Activated naive CD8-positive, alpha-beta T cell treated with anti-CD3 and anti-CD28 coated beads, Interleukin-2, amount 50 U/mL, for 24 hours (primary cell): ENCODE data around the gene DNAJC5.

ENCODE experiments used
- ATAC-seq: fragments of 150-1000 bp; cut with Tn5 transposase; one replicate; pipeline ENCODE4 v1.10.0; 2021
- DNase-seq: peaks from one replicate; pipeline ENCODE4 v3.0.0; 2021
- H3K27ac Mint-ChIP-seq: one replicate; pipeline ENCODE4 v1.8.0; 2021; ENCODE audit warnings: mild to moderate bottlenecking, mixed read lengths
- H3K27me3 Mint-ChIP-seq: one replicate; pipeline ENCODE4 v1.8.0; 2021; ENCODE audit warnings: mixed read lengths
- H3K36me3 Mint-ChIP-seq: one replicate; pipeline ENCODE4 v1.8.0; 2021; ENCODE audit warnings: low read depth, mixed read lengths
- H3K4me1 Mint-ChIP-seq: one replicate; pipeline ENCODE4 v1.8.0; 2021; ENCODE audit warnings: mixed read lengths
- H3K4me3 Mint-ChIP-seq: one replicate; pipeline ENCODE4 v1.8.0; 2021; ENCODE audit warnings: mild to moderate bottlenecking, moderate library complexity, mixed read lengths
- H3K9me3 Mint-ChIP-seq: one replicate; pipeline ENCODE4 v1.8.0; 2021; ENCODE audit warnings: mixed read lengths

Gene DNAJC5

DNA sequence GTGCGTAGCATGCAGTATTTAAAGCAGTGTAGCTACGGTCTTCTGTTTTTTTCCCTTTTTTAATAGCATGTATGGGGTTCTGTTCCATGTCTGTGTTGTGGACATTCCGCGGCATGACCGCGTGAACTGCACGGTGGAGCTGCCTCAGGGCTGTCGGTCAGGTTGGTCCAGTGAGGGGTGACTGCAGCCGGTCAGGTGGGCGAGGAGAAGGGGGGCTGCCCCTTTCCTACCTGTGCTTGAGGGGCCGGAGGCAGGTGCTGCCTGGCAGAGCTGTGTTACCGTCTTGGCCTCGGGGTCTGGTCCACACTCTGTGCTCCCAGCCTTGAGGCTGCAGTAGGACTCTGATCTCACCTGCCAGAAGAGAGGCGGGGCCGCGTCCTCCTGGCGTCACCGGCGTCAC lies 36.8 kb downstream of the DNAJC5 start:
- Mint-ChIP-seq H3K36me3 (peaks cover 34% of the 10 kb centered on the region), H3K27me3 (no peaks in the 10 kb centered on the region), H3K27ac (no peak overlapping the region), H3K4me1 (no peaks in the 10 kb centered on the region), H3K9me3 (no peaks in the 10 kb centered on the region), H3K4me3 (no peak overlapping the region)
- DNase-seq (no peak), ATAC-seq (no peak)

DNA sequence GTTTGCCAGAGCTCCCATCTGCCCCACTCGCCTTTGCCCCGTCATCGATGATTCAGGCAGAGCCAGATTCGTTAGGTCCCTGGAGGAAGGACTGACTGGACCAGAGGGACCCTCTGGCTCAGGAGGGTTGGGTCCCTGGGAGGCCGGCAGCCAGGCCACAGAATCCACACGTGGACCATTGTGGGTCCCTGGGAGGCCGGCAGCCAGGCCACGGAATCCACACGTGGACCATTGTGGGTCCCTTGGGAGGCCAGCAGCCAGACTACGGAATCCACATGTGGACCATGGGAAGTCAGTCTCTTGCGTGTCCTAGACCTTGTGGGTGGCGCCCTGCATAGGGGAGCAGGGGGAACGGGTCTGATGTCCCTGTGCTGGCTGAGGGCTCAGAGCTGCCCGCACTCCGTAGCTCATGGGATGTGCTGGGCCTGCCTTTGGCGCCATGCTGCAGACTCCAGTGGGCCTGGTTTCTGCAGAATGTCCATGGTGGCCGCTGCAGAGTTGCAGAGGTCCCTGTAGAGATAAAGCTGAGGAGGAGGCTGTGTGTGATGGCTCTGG lies 37.8 kb downstream of the DNAJC5 start:
- H3K36me3 Mint-ChIP-seq: peaks cover 32% of the 10 kb centered on the region
- ATAC-seq (no peak), DNase-seq (no peak)
- H3K4me3 Mint-ChIP-seq: no peak overlapping the region
- H3K9me3 Mint-ChIP-seq: no peaks in the 10 kb centered on the region
- no peak overlapping the region for H3K27ac Mint-ChIP-seq
- H3K27me3 Mint-ChIP-seq: no peaks in the 10 kb centered on the region
- peaks cover 2% of the 10 kb centered on the region for H3K4me1 Mint-ChIP-seq

DNA sequence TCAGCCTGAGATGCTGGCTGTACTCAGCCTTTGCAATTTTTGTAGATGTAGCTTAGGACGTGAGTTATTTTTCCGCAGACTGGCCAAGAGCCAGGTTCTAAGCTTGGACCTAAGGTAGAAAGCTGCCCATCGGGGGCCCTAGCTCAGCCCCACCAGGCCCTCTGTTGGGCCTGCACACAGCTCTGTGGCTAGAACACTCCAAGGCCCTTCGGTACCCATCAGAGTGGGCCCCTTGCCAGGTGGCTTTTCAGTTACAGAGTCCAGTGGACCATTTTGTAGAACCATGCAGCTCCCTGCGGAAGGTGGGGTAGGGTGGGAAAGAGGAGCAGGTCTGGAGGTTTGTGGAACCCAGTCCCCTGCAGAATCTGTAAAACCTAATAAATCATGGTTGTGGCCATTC lies 38.7 kb downstream of the DNAJC5 start:
- no peak for ATAC-seq
- no peak for DNase-seq
- Mint-ChIP-seq H3K4me3 (no peak overlapping the region), H3K4me1 (peaks cover 2% of the 10 kb centered on the region), H3K27ac (no peak overlapping the region), H3K9me3 (no peaks in the 10 kb centered on the region), H3K36me3 (peaks cover 26% of the 10 kb centered on the region), H3K27me3 (no peaks in the 10 kb centered on the region)

DNA sequence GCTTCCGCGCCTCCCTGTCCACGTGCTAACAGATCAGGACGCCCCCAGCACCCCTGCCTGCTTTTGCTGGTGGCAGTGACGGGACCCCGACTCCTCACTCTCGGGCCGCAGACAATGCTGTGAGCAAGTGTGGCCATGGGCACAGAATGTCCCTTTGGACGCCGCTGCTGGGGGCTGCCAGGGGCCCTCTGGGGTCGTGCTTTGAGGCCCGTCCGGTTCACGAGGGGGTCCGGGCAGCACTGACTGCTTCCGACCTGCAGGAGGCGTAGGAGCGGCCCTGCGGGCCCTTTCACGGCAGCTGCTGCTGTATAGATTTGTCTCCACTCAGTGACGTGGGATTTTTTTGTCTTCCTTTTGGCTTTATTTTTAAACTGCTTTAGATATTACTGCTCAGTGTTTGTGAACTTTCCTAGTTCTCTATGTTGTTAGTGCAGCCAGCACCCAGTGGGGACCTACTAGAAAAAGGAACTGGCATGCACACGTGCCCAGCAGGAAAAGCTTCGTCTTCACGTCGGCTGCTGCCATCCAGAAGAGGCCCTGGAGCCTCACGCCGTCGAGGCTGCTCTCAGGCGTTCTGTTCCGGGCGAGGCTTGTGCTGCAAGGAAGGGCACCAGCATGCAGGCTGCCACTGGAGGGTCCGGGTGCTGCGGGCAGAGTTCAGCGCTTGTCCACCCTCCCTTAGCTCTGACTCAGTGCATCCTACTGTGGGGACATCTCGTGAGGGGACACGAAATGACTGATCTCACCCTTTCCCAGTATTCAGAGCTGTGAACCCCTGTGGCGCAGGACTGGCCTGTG lies 39.5 kb downstream of the DNAJC5 start:
- Mint-ChIP-seq H3K27ac (no peak overlapping the region), H3K27me3 (no peaks in the 10 kb centered on the region), H3K36me3 (peaks cover 21% of the 10 kb centered on the region), H3K4me3 (no peak overlapping the region), H3K9me3 (no peaks in the 10 kb centered on the region), H3K4me1 (peaks cover 2% of the 10 kb centered on the region)
- no peak for ATAC-seq
- DNase-seq: no peak

DNA sequence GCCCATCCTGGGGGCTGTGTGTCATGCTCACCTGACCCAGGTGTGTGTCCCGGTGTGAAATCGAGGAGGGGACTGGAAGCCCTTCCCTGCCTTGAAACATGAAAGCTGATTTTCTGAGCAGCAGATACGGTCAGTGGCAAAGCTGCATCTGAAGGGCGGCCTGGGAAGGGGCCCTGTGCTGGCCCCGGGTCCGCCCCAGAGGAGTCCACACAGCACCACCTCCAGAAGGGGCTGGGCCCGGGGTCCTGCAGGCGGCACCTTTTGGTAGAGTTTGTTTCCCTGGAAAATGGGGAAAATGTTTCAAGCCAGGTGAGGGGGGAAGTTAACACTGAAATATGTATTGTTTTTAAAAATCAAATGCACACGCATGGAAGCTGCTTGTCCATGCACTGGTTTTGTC lies 40.5 kb downstream of the DNAJC5 start:
- no peak for ATAC-seq
- no peak for DNase-seq
- H3K4me1 Mint-ChIP-seq: peaks cover 2% of the 10 kb centered on the region
- H3K27ac Mint-ChIP-seq: no peak overlapping the region
- H3K36me3 Mint-ChIP-seq: peaks cover 18% of the 10 kb centered on the region
- H3K27me3 Mint-ChIP-seq: no peaks in the 10 kb centered on the region
- no peaks in the 10 kb centered on the region for H3K9me3 Mint-ChIP-seq
- H3K4me3 Mint-ChIP-seq: no peak overlapping the region

DNA sequence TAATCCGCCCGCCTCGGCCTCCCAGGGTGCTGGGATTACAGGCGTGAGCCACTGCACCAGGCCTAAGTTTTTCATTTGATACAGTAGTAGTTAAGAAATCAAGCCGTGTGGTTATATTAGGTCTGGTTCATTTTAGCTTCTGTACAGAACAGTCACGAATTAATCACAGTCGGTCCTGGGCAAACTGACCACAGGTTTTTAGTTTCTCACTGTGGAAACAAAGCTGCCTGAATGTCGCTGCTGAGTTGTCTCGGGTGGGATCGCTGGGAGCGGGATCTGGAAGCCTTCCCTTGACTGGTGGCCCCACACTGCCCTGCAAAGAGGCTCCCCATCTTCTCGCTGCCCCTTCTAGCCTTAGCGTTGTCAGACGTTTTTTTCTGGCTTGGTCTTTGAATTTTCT lies 42.7 kb downstream of the DNAJC5 start:
- Mint-ChIP-seq H3K27me3 (no peaks in the 10 kb centered on the region), H3K9me3 (no peaks in the 10 kb centered on the region), H3K27ac (no peak overlapping the region), H3K4me1 (peaks cover 12% of the 10 kb centered on the region), H3K36me3 (peaks cover 8% of the 10 kb centered on the region), H3K4me3 (no peak overlapping the region)
- DNase-seq (no peak), ATAC-seq (no peak)

DNA sequence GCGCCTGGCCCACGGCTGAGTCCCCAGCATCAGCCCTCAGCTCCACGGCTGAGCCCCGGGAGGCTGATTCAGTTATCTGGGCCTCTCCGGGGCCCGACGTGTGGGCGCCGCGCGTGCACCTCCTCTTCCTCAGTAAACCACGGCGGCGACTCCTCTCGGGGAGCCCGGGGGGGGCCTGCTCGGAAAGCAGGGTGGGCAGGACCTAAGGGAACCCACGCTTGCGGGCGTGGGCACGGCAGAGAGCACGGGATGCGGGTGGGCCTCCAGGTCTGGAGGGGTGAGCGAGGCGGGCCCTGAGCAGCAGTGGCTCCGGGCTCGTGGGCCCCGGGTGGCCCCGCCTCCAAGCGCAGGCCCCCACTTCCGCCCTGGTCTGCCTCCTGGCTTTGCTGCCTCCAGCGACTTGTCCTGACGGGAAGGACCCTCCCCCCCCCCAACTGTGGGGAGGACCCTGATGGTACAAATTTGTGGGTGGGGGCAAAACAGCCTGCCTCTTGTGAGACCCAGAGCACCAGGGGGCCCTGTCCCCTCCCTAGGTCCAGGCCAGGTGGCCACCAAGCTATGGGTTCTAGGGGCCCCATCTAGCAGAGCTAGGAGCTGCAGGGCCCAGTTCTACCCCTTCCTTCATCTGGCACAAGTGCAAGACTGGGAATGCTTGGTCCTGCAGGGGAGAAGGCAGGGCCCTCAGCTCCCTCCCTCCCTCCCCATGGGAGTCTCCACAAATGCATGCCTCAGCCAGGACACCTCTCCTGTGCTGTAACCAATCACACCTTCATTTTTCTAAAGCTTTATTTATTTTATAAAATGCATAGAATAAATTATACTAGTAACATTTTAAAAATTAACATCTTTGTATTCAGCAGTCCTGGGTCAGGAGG lies 44.4 kb downstream of the DNAJC5 start:
- Mint-ChIP-seq H3K36me3 (peaks cover 8% of the 10 kb centered on the region), H3K27me3 (no peaks in the 10 kb centered on the region), H3K4me3 (no peak overlapping the region), H3K4me1 (peaks cover 12% of the 10 kb centered on the region), H3K27ac (no peak overlapping the region), H3K9me3 (no peaks in the 10 kb centered on the region)
- no peak for DNase-seq
- no peak for ATAC-seq

DNA sequence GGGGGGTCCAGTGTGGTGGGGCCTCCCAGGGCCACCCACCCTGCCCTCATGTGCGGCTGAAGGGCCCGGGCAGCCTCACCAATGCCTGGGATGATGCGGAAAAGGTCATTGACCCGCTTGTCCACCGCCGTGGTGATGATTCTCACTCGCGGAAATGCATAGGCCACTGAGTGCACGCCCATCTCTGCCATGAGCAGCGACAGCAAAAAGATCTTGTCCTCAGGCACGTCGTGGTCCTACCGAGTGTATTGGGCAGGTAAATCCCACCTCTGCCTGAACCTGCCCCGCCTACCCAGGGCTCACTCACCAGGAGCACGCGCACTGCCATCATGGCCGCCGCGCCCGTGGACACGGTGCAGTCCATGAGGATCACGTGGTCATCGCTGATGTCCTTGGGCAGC lies 45.1 kb downstream of the DNAJC5 start:
- Mint-ChIP-seq H3K36me3 (peaks cover 8% of the 10 kb centered on the region), H3K4me3 (no peak overlapping the region), H3K4me1 (peaks cover 12% of the 10 kb centered on the region)

DNA sequence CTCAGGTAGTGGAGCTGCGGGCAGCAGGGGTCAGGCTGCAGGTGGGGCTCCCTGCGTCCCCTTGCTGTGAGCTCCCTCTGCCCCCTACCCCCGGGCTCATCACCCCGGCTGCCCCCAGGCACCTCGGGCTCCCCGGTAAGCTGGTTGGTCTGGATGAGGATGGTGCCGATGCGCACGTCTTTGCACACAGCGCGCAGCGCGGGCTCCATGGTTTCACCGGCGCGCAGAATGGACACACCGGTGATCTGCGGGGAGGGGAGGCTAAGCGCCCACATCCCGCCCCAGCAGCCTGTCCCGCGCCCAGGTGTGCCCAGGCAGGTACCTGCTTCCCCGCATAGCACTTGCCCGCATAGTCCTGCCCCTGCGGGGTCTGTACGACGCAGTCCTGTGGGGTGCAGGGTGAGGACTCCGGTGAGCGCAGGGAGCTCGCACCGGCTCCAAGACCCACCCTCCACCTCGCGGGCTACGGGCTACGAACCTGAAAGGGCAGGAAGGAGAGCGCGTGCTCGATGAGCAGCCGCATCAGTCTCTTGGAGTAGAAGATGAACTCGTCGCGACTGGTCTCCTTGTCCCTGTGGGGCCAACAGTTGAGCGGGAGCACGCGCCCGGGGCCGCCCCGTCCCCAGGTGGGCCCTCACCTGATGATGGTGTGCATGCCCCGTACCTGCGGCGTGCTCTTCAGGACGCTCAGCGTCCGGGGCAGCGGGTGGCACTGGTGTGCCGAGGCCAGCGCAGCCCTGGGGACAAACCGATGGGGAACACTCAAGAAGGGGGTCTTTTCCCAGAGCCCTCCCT lies 45.7 kb downstream of the DNAJC5 start:
- Mint-ChIP-seq H3K4me3 (no peak overlapping the region), H3K36me3 (peaks cover 9% of the 10 kb centered on the region)
- no peak for DNase-seq

More for the DNA sequence above, 45.1 kb downstream of the DNAJC5 start:
- DNase-seq (no peak), ATAC-seq (no peak)
- Mint-ChIP-seq H3K9me3 (no peaks in the 10 kb centered on the region), H3K27ac (no peak overlapping the region), H3K27me3 (no peaks in the 10 kb centered on the region)

DNA sequence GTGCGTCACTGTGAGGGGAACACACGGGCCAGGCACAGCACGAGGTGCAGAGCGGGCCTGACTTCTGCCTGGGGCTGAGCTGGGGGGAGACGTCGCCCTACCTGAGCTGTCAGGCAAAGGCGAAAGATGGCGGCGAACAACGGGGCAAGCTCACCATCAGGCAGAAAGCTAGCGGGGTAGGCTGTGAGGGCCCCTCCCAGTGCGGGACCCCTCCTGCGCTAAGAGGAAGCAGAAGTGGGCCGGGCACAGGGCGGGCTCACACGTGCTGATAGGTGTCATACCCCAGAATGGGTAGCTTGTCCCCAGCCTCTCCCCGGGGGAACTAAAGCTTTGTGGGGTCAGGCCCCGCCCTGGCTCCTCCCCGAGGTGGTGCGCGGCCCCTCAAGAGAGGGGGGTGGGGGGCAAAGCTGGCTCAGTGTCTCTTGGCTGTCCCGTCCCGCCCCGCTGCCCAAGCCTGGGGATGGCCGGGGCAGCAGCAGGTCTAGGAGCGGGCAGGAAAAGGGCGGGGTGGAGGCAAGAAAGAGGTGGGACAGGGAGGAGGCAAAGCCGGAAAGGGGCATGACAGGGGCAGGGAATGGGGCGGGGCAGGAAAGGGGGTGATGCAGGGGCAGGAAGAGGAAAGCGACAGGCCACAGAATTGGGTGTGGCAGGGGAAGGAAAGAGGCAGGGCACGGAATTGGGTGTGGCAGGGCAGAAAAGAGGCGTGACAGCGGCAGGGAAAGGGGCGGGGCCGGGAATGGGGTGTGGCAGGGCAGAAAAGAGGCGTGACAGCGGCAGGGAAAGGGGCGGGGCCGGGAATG lies 46.6 kb downstream of the DNAJC5 start:
- no peaks in the 10 kb centered on the region for H3K27me3 Mint-ChIP-seq
- DNase-seq (peak; percentile 80), ATAC-seq (peak; percentile 67)
- no peak overlapping the region for H3K4me3 Mint-ChIP-seq
- H3K4me1 Mint-ChIP-seq: peaks cover 12% of the 10 kb centered on the region
- H3K27ac Mint-ChIP-seq: no peak overlapping the region
- peaks cover 4% of the 10 kb centered on the region for H3K36me3 Mint-ChIP-seq
- no peaks in the 10 kb centered on the region for H3K9me3 Mint-ChIP-seq

More for the DNA sequence above, 45.7 kb downstream of the DNAJC5 start:
- no peak for ATAC-seq
- no peak overlapping the region for H3K27ac Mint-ChIP-seq
- H3K4me1 Mint-ChIP-seq: peaks cover 12% of the 10 kb centered on the region
- no peaks in the 10 kb centered on the region for H3K27me3 Mint-ChIP-seq
- H3K9me3 Mint-ChIP-seq: no peaks in the 10 kb centered on the region

DNA sequence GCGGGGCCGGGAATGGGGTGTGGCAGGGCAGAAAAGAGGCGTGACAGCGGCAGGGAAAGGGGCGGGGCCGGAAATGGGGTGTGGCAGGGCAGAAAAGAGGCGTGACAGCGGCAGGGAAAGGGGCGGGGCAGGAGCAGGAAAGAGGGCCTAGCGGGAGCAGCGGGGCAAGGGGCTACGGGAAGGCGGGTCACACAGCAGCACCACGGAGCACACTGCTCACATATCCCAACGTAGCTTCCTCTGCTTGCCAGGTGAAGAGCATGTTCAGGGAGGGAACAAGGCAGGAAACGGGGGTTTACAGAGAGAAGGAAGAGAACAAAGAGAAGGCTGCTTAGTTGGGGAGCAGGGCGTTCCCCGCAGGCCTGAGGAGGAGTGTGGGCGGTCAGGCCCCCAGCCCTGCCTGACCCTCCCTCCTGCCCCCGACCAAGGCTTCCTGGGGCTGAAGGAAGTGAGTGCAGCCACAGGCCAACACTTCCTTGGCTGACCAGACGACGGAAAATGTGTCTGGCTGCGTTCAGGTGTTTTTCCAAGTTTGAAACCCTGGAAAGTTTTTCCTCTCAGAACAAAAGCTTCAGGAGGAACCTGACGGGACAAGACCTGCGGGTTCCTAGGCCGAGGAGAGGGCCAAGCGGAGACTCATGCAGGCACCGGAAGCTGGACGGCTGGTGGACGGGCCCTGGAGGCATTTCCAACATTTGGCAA lies 47.5 kb downstream of the DNAJC5 start:
- Mint-ChIP-seq H3K4me3 (no peak overlapping the region), H3K4me1 (peaks cover 18% of the 10 kb centered on the region), H3K9me3 (no peaks in the 10 kb centered on the region), H3K27me3 (no peaks in the 10 kb centered on the region), H3K27ac (peak overlapping the region; percentile 79), H3K36me3 (peaks cover 3% of the 10 kb centered on the region)
- DNase-seq: peak; percentile 67
- ATAC-seq: no peak

DNA sequence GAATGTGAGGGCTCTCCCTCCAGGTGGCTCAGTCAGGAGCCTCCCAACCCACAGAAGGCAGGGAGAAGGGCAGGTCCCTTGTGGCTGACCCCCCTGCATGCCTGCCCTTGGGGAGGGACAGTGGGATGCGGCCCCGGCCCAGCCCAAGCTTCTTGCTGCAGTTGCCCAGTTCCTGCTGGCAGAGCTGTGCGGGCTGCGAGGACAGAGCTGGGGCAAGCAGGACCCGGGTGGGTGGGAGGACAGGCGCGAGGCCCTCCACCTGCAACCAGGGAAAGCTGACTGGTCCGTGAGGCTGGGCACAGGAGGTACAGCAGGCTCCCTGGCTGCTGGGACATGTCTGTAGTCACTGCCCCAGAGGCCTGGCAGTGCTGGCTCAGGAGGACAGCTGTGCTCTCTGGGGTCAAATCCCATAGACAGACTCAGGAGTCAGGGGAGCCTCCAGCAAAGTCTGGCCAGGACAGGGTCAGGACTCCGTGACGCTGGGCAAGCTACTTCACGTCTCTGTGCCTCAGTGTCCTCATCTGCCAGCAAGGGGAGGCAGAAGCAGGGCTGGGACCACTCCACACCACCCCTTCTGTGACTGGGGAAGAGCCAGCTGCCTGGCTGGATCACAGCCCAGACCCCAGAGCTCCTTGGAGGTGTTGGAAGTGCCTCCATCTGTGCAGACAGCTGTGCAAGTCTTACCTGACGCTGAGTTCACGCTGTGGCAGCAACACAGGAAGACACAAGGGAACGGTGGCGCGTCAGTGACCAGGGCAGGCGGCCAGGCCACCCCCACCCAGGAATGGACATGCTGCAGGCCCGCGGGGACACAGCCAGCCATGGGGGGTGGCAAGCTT lies 48.3 kb downstream of the DNAJC5 start:
- H3K9me3 Mint-ChIP-seq: no peaks in the 10 kb centered on the region
- H3K36me3 Mint-ChIP-seq: peaks cover 3% of the 10 kb centered on the region
- no peak for DNase-seq
- no peaks in the 10 kb centered on the region for H3K27me3 Mint-ChIP-seq
- peaks cover 24% of the 10 kb centered on the region for H3K4me1 Mint-ChIP-seq
- ATAC-seq: no peak
- no peak overlapping the region for H3K4me3 Mint-ChIP-seq
- H3K27ac Mint-ChIP-seq: no peak overlapping the region

DNA sequence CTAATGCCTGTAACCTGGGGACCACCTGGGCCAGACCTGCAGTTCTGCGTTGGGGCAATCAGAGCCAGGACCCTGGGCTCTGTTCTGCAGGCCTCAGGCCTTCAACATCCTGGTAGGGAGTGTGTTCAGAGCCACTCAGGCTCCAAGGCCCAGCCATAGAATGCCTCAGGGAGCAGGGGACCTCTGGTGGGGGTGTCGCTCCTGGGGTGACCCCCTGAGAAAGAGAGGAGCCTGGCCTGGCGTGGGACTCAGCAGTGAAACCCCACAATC lies 48.8 kb downstream of the DNAJC5 start:
- DNase-seq: no peak
- H3K27me3 Mint-ChIP-seq: no peaks in the 10 kb centered on the region
- H3K36me3 Mint-ChIP-seq: peaks cover 3% of the 10 kb centered on the region
- H3K9me3 Mint-ChIP-seq: no peaks in the 10 kb centered on the region
- no peak overlapping the region for H3K27ac Mint-ChIP-seq
- no peak overlapping the region for H3K4me3 Mint-ChIP-seq
- no peak for ATAC-seq
- peaks cover 29% of the 10 kb centered on the region for H3K4me1 Mint-ChIP-seq
